ENCODE results near the gene ATP2B3.
A peak's percentile ranks its signal among the peaks of the same experiment; 100 is the strongest.
"Not testable (repeated sequence)": the region's sequence is repeated elsewhere in the genome, so short reads cannot be mapped to it uniquely, and the experiment has no call there.

The ATP2B3 gene

GRCh38 chrX:153595859-153596857 is 78.7 kb downstream of the ATP2B3 start:
- no peak for DNase-seq (ENCODE audit: low spot score)

DNA sequence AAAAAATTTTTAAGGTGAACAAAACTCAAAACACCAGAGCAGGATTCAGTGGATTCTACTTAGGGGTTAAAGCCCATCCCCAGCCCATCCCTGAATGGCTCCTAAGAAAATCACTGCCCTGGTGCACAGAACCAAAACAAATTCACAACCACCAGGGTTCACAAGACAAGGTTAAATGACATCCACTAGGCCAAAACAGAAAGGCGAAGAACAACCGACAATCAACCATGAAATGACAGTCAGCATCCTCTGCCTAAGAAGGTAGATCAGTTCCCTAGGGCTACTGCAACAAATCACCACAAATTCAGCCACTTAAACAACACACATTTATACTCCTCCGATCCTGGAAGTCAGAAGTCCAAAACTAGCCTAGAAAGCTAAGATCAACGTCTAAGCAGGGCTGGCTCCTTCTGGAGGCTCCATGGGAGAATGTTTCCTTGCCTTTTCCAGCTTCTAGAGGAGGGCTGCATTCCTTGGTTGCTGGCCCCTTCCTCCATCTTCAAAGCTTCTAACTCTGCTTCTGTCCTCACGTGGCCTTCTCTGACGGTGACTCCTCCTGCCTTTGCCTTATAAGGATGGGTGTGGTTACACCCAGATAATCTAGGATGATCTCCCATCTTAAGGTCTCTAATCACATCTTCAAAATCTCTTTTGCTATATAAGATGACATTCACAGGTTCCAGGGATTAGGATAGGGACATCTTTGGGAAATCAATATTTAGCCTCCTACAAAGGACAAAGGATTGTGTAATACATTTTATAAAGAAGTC is 79.7 kb downstream of the ATP2B3 start:
- DNase-seq (ENCODE audit: low spot score) = no peak

GRCh38 chrX:153598541-153599191 is 81.2 kb downstream of the ATP2B3 start, which contains the start of gene CCNQ:
Gene CCNQ, minus strand, starts transcription at chrX:153599139. Its CDS starts 66 bp downstream, at chrX:153599073.
- no peak for DNase-seq (ENCODE audit: low spot score)

DNA sequence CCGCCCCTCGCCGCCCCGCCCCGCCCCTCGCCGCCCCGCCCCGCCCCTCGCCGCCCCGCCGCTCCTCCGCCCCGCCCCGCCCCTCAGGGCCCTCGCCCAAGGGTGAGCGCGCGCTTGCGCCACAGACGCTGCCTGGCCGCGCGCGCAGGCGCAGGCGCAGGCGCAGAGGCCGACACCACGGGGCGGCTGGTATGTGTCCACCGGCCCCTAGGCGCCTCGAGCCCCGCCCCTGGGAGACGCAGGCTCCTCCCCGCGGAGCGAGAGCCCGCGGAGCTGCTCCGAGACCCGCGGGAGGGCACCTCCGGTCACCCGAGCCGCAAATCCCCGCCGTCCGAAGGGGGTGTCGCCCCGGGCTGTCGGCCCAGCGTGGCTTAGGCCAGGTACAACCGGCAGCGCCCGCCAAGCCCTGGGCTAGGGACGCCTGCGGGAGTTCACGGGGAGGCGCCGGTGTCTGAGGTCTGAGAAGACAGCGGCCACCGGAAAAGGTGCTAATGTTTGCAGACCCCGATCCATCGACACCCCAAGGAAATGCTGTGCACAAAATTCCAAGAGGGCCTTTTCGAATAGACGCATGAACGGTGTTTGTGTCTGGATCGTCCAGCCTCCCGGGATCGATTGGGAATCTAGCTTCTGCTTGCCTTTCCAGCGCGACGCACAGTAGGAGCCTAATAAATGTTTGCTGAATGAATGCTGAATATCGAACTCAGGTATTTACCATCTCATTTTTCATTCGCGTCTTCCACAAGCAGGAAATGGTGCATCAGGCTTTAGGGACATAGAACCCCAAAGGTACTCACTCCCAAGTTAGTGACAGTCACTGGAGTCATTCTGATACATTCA is 82.0 kb downstream of the ATP2B3 start:
- DNase-seq (ENCODE audit: low spot score) = peak; percentile 91

DNA sequence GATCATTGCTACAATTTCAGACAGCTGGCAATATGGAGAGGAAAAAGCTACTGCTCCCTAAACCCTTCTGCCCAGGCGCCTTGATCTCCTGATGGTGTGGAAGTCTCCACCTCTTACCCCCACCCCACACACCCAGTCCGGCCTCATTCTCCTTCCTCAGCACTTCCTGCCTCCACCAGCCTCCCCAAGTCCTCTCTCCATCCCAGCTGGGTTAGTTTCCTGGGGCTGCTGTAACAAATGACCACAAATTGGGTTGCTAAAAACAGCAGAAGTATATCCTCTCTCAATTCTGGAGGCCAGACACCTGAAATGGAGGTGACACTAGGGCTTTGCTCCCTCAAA is 82.6 kb downstream of the ATP2B3 start:
- DNase-seq (ENCODE audit: low spot score) = no peak

DNA sequence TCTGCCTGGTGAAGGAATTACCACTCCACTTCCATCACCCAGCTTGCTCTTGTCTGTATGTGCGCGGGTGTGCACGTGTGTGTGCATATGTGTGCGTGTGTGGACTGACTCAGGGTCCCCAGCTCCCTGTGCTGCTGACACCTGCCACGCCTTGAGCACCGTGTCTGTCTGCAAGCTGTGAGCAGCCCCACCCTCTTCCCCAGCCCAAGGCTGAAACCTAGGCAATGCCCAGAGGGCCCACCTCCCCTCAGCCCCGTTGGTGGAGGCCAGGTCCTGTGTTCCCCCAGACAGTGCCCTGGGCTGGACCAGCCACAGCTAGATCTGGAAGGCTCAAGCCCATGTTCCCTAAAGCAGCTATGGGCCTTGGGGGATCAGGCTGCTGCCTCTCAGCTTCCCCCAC is 83.5 kb downstream of the ATP2B3 start:
- DNase-seq (ENCODE audit: low spot score) = no peak

DNA sequence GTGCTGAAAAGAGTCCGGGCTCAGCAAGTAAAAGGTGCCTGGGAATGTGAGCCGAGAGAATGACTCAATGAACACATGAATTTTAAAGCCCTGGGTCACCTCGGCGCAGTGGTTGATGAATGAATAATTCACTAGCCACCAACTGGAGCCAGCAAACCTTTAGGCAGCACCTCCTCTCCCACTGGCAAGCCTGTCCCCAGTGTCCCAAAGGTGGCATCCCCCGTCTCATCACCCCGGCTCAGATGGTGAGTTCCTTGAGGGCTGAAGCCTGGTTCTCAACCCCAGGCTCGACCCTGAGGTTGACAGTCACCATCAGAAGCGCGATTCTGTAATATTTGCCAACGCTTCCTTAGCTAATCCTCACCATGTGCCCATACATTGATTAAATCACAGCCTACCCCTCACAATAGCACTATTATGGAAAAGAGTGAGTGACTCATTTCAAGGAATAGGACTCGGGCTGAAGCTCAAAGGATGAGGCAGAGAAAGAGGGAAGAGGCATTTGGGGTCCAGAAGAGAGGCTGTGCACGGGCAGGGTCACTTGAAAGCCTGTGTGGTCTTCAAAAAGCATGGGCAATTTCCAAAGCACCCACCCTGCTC is 84.2 kb downstream of the ATP2B3 start:
- no peak for DNase-seq (ENCODE audit: low spot score)

- DNase-seq (ENCODE audit: low spot score) = no peak
Observed at GRCh38 chrX:153602601-153603000, 85.2 kb downstream of the ATP2B3 start.

- no peak for DNase-seq (ENCODE audit: low spot score)
Observed at GRCh38 chrX:153603131-153603656, 85.8 kb downstream of the ATP2B3 start.

GRCh38 chrX:153604666-153605380 is 87.4 kb downstream of the ATP2B3 start:
- not testable (repeated sequence) for DNase-seq (ENCODE audit: low spot score)

- DNase-seq (ENCODE audit: low spot score) = no peak
Observed at GRCh38 chrX:153606503-153606902, 89.1 kb downstream of the ATP2B3 start.

DNA sequence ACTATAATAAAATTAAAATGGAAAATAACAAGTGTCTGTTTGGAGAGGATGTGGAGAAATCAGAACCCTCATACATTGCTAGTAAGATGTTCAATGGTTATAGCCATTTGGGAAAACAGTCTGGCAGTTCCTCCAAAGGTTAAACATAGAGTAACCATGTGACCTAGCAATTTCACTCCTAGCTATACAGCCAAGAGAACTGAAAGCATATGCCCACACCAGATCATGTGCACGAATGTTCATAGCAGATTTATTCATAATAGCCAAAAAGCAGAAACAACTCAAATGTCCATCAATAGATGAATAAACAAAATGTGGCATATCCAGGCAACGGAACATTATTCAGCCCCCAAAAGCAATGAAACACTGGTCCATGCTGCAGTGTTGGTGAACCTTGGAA is 90.9 kb downstream of the ATP2B3 start:
- DNase-seq (ENCODE audit: low spot score) = no peak

DNA sequence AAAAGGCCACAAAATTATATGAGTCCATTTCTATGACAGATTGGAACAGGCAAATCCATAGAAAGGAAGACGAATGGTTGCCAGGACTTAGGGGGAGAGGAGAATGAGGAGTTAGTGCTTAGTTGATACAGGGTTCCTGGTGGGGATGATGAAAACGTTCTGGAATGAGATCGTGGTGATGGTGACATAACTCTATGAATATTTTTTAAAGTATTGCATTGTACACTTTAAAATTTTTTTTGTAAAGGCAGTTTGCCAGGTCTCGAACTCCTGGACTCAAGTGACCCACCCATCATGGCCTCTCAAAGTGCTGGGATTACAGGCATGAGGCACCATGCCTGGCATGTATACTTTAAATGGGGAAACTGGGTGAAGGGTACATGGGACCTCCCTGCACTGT is 91.4 kb downstream of the ATP2B3 start:
- no peak for DNase-seq (ENCODE audit: low spot score)

- DNase-seq (ENCODE audit: low spot score) = peak; percentile 68
Observed at GRCh38 chrX:153609917-153610835, 92.7 kb downstream of the ATP2B3 start.

DNA sequence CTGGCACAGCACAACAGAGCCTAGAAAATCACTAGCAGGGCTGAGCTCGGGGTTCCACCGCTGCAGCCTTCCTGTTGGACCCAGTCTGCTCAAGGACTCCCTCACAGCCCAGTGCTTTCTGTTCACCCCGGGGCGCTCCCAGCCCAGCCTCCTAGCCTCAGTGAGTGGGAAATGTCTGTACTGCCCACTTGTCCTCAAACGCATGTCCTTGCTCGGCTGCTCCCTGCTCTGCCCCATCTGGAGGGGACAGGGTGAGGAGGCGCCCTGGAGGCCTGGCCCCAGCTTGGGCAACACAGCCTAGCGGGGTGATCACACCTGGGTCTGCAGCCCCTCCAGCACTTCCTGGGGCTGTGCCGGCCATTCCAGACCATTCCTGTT is 93.4 kb downstream of the ATP2B3 start:
- no peak for DNase-seq (ENCODE audit: low spot score)

DNA sequence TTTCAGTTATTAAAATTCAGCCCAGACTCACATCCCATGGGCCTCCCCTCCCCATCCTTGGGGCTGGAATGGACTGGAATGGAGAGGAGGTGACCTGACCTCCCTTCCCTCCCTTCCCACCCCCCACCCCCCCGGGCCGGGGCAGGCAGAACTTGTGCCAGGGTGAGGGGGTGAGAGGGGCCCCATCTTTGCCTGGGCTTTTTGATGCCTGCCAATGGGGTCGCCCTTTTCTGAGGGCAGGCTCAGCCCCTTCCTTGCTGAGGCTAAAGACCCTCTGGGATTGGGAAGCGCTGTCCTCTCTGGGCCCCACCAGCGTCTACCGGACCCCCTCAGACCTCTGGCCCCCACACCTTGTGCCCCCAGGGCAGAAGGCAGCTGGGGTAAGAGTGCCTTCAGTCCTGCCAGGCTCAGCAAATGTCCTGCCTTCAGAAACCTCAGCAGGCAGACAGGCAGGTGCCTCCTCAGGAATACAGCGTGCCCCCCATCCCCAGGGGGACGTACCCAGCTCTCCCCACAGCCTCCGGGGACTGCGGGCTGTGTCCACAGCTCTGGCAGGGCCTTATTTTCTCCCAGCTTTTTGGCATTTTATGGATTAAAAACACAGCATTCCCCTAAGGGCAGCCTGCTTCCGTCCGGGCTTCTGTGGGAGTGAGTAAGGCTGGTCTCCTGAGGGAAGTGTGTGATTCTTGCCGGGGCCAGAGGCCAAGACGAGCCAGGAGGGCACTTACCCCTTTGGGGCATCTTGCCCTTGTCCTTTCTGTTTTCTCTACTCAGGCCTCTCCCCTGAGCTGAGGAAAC is 94.1 kb downstream of the ATP2B3 start:
- peak; percentile 41 for DNase-seq (ENCODE audit: low spot score)

GRCh38 chrX:153612413-153612812 is 95.0 kb downstream of the ATP2B3 start:
- no peak for DNase-seq (ENCODE audit: low spot score)

DNA sequence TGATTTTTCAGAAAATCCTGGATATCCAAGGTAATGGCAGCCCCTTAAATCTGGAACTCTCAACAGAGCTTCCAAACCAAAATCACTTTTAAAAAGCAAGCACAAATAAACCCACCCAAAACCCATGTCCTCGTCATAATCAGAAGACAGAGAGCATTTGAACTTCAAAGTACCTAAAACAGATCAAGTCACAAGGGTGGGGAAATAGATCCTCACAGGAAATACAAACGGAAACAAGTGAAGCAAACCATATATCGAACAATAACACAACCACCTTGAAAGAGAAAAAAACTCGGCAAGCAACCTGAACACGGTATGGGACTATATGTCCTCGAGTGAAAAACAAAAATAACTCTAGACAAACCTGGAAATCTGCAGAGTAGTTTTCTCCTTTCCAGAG is 97.4 kb downstream of the ATP2B3 start:
- no peak for DNase-seq (ENCODE audit: low spot score)
